Measurements from ENCODE around the gene ARMC7. TPM values are rescaled to one million over a fixed set of nuclear protein-coding genes. Genes with fewer than 3 reads are reported as not detected.

Gene ARMC7
- polyA plus RNA-seq, 1 experiment = 6.9 TPM

GRCh38 chr17:75074532-75074931, 35.2 kb upstream of the ARMC7 start:
- CTCF ChIA-PET = interaction anchor here (0.7 to 1.7 kb wide), 3 partner anchors 14 to 96 kb away, joined by 3 to 7 read pairs (median 3); no protein-coding TSS in a partner anchor
- H3K36me3 ChIP-seq (ENCODE audit: control insufficient read depth, insufficient read depth, low read length) = no peaks in the 10 kb centered on the region
- POLR2A ChIA-PET = no interaction called here
- H3K4me3 ChIP-seq (ENCODE audit: low read depth, low read length) = no peak overlapping the region
- H3K27me3 ChIP-seq (ENCODE audit: control insufficient read depth, insufficient read depth, low read length) = no peaks in the 10 kb centered on the region
- no peak for TF ChIP-seq CTCF (IDR thresholded peaks at IDR 0.05; ENCODE audit: insufficient read depth, low read depth, low read length)
- DNase-seq (ENCODE audit: low read depth) = no peak

GRCh38 chr17:75075597-75076336, 34.0 kb upstream of the ARMC7 start:
- DNase-seq (ENCODE audit: low read depth) = no peak
- TF ChIP-seq CTCF (IDR thresholded peaks at IDR 0.05; ENCODE audit: insufficient read depth, low read depth, low read length) = no peak
- no peaks in the 10 kb centered on the region for H3K27me3 ChIP-seq (ENCODE audit: control insufficient read depth, insufficient read depth, low read length)
- CTCF ChIA-PET = interaction anchor here (0.6 to 1.5 kb wide), 4 partner anchors 10 to 476 kb away, joined by 3 to 4 read pairs (median 4); partner anchors contain the start of gene NT5C
- POLR2A ChIA-PET = no interaction called here
- H3K36me3 ChIP-seq (ENCODE audit: control insufficient read depth, insufficient read depth, low read length) = no peaks in the 10 kb centered on the region
- H3K4me3 ChIP-seq (ENCODE audit: low read depth, low read length) = no peak overlapping the region

- H3K36me3 ChIP-seq (ENCODE audit: control insufficient read depth, insufficient read depth, low read length) = no peaks in the 10 kb centered on the region
- POLR2A ChIA-PET = no interaction called here
- CTCF ChIA-PET = interaction anchor here (1.3 to 2.7 kb wide), 2 partner anchors 37 to 47 kb away, joined by 3 to 11 read pairs; no protein-coding TSS in a partner anchor
- no peak overlapping the region for H3K4me3 ChIP-seq (ENCODE audit: low read depth, low read length)
- no peak for DNase-seq (ENCODE audit: low read depth)
- TF ChIP-seq CTCF (IDR thresholded peaks at IDR 0.05; ENCODE audit: insufficient read depth, low read depth, low read length) = no peak
- no peaks in the 10 kb centered on the region for H3K27me3 ChIP-seq (ENCODE audit: control insufficient read depth, insufficient read depth, low read length)
Observed at GRCh38 chr17:75077072-75077495, 32.7 kb upstream of the ARMC7 start.

- no peaks in the 10 kb centered on the region for H3K27me3 ChIP-seq (ENCODE audit: control insufficient read depth, insufficient read depth, low read length)
- DNase-seq (ENCODE audit: low read depth) = no peak
- TF ChIP-seq CTCF (IDR thresholded peaks at IDR 0.05; ENCODE audit: insufficient read depth, low read depth, low read length) = 0 out of 2 replicates have a peak, but pooled peaks have one; percentile 10
- no peaks in the 10 kb centered on the region for H3K36me3 ChIP-seq (ENCODE audit: control insufficient read depth, insufficient read depth, low read length)
- ChIA-PET POLR2A (interaction anchor here (1.3 kb wide), 1 partner anchor 10 kb away, joined by 5 read pairs; the partner anchor contains the start of gene SLC16A5), CTCF (interaction anchor here (0.7 to 2.8 kb wide), 9 partner anchors 8 to 124 kb away, joined by 3 to 13 read pairs (median 4); partner anchors contain the start of gene ARMC7)
- no peak overlapping the region for H3K4me3 ChIP-seq (ENCODE audit: low read depth, low read length)
Observed at GRCh38 chr17:75077496-75078283, 32.1 kb upstream of the ARMC7 start.
